NOMO-1 treated with dmso at 0.1 percent for 144 hours (cell line): ENCODE data around the gene LONP1.
A peak's percentile ranks its signal among the peaks of the same experiment; 100 is the strongest.

ENCODE experiments used
- DNase-seq: peaks from one replicate; lab custom pipeline; 2025; ENCODE audit not compliant: unreplicated experiment; lab: John Stamatoyannopoulos, UW

Gene LONP1

DNA sequence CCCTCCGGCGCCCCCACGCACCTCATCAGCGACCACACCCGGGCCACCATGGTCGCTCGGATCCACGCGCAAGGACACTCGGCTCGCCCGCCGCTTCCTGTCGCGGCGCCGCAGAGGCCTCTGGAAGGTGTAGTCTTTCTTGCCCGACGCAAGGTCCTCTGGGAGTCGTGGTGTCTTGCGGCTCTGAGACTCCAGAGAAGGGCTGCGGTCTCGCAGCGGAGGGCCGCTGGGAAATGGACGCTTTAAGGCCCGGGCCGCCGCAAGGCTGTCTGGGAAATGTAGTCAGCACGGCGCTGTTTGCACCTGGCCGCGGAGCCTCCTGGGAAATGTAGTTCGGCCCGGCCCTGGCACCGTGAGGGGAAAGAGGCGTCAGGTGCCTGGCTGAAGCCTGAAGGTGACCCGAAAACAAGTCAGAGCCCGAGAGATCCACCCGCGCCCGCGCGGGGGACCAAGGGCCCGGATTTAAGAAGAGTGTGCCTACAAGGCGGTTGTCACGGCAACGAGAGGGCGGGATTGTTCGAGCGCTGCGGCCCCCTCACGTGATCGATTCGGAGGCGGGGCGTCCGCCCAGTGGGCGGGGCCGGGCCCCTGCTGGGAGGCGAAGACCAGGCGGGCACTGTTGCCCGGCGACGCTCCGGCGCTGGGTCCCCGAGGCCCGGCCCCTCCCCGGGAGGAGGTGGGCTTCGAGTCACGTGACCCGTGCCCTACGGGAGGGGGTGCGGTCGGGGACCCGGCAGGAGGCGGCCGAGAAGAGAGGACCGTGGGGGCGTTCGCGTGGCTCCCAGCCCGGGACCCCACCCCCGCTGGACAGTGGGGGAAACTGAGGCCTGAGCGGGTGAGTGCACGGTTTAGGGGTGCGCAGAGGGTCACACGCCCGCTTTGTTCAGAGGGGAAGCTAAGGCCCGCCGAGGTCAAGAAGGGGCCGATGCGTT lies 39.2 kb downstream of the LONP1 start, which contains the start of the genes HSD11B1L and MICOS13:
TSS of gene HSD11B1L (plus strand) at position 591 of the 932 bp plus-strand sequence. CDS start 3,806 bp downstream, outside the sequence.
TSS of gene MICOS13 (minus strand) at position 80 of the 932 bp plus-strand sequence. CDS start at position 50, 30 bp downstream.
- DNase-seq, result peak; percentile 99

- DNase-seq, result no peak
These were observed 39.9 kb downstream of the LONP1 start for GRCh38 chr19:5680084-5680436.

DNA sequence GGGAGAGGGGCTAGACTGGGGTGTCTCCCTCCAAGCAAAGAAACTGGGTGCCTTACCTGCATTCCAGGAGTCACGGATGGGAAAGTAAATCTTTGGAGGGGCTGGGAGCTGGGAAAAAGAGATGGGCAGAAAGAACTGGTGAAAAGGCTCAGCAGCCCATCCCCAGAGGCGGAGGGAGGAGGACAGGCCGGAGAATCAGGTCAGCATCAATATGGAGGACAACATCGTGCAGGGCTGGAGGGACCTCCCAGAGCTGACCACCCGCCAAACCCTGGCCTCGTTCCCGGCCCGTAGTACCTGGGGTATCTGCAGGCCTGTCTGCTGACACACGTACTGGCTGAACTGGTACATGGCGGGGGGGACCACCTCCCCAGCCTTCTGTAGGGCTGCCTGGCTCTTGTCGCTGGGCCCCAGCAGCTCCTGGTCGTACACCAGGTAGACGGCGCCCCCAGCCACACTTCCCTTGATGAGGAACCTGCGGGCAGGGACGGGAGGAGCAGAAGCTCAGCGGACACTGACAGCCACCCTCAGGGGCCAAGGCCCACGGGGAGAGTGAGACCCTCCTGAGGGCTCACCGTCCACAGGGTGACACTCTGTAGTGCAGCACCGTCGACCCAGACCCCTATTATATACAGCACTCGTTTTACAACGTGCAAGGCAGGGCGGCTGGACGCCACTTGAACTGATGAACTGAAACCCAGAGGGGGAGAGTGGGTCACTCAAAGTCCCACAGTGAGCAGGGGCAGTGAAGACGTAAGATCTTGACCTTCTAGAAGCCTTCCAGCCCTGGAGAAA lies 40.5 kb downstream of the LONP1 start:
- DNase-seq, result no peak

DNA sequence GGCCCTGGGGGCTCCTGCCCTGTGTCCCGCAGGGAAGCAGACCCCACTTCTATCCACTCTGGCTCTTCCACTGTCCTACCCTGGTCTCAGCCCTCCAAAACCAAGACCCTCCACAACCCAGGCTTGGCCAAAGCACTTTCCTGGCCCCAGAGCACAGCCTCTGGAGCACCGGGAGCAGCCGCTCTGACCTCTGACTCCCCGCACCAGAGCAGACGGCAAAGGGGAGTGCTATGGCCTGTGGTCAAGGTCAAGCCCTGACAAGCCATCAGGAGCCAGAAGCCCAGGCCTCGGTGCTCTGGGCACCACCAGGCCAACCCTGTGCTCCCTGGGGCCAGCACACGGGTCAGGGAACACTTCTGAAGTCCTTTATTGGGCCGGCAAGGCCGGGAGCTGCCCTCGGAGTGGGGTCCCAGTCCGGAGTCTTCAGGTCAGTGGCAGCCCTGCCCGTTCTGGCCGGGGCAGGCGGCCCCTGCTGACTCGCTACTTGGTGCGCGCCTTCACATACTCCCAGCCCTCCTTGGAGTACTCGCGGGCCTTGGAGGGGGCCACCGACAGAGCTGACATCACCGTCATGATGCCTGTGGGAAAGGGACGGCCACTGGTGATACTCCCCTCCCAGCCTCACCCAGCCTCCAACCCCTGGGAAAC lies 41.8 kb downstream of the LONP1 start:
- DNase-seq, result no peak

DNA sequence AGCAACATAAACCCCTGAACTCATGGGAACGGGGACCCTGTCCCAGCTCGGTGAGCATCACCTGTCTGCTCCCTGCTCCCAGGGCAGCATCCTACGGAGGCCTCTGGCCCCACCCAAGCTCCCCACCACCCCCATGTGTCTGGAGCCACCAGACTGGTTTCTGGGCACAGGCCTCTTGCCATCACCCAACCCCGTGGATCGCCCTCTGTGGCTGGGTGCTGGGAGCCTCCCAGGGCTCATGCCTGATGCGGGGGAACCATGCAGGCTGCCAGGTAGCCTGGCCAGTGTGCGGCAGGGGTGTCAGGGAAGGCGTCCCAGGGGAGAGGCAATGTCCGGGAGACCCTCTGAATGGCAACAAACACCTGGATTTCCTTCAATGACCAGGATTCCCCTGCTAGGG lies 42.4 kb downstream of the LONP1 start:
- no peak for DNase-seq

GRCh38 chr19:5677136-5677535 lies 42.8 kb downstream of the LONP1 start:
- DNase-seq, result no peak

GRCh38 chr19:5676772-5677105 lies 43.2 kb downstream of the LONP1 start:
- DNase-seq, result no peak

DNA sequence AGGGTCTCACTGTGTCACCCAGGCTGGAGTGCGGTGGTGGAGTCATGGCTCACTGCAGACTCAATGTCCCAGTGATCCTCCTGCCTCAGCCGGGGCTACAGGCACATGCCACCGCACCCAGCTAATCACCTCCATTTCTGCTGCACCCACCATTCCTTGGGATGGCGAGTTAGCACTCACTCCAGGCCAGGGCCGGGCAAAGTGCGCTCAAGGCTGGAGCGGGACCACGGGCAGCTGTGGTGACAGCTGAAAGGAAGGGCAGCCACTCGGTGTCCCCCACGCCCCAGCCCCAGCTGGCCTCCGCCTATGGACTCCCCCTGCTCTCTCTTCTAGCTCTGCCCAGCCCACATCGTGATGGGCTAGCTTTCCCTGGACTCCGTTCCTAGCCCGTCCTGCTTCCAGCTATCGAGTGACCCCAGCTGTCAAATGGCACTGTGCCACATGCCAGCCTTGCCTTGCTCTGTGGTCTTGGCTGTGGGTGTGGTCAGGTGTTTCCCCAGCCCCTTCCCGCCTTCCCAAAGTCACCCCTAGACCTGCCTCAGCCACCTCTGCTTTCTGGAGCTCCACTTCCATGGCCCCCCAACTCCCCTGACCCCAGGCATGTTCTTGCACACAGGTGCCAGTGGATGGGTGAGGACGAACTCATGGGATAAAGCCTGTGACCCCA lies 43.7 kb downstream of the LONP1 start:
- DNase-seq, result no peak

DNA sequence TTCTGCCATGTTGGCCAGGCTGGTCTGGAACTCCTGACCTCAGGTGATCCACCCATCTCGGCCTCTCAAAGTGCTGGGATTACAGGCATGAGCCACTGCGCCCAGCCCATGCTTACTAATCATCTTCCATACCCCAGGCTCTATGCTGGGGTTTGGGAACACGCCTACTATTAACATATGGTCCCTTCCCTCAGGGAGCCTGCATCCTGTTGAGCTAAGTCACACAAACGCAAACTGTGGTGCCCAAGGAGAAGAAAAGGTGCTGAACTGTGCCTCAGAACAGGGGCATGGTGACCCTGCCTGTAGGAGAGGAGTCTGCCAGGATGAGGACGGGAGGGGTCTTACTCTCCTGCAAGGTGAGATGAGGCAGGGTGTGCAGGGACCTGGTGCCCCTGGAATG lies 45.2 kb downstream of the LONP1 start:
- no peak for DNase-seq

DNA sequence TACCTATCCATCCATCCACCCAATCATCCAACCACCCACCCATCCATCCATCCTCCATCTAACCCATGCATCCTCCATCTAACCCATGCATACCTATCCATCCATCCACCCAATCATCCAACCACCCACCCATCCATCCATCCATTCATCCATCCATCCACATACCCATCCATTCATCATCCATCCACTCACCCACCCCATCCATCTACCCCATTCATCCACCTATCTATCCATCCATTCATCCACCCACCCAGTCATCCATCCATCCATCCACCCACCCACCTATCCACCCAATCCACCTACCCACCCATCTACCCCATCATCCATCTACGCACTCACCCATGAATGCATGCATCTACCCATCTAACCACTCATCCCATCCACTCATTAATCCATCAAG lies 46.2 kb downstream of the LONP1 start:
- no peak for DNase-seq

GRCh38 chr19:5672708-5673459 lies 47.1 kb downstream of the LONP1 start:
- DNase-seq, result no peak

- no peak for DNase-seq
These were observed 48.3 kb downstream of the LONP1 start for GRCh38 chr19:5671600-5671999.

DNA sequence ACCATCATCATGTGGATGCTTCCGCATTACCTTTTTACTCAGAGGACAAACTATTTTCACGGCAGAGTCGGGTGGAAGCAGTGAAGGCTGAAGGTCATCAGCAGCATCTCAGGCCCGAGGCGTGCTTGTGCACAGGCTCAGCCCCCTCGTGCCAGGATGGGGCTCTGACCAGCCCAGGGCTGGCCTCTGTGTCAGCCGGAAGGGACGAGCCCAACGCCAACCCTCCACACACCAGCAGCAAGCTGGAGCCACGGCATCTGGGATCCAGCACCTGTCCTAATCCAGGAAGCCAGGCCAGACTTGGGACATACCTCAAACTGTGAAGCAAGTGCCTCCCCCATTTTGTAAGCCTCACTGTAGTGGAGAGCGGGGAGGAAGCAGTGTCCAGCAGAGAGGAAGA lies 50.7 kb downstream of the LONP1 start:
- DNase-seq, result no peak

GRCh38 chr19:5667751-5668271 lies 52.1 kb downstream of the LONP1 start:
- no peak for DNase-seq

GRCh38 chr19:5666921-5667610 lies 52.9 kb downstream of the LONP1 start:
- no peak for DNase-seq

DNA sequence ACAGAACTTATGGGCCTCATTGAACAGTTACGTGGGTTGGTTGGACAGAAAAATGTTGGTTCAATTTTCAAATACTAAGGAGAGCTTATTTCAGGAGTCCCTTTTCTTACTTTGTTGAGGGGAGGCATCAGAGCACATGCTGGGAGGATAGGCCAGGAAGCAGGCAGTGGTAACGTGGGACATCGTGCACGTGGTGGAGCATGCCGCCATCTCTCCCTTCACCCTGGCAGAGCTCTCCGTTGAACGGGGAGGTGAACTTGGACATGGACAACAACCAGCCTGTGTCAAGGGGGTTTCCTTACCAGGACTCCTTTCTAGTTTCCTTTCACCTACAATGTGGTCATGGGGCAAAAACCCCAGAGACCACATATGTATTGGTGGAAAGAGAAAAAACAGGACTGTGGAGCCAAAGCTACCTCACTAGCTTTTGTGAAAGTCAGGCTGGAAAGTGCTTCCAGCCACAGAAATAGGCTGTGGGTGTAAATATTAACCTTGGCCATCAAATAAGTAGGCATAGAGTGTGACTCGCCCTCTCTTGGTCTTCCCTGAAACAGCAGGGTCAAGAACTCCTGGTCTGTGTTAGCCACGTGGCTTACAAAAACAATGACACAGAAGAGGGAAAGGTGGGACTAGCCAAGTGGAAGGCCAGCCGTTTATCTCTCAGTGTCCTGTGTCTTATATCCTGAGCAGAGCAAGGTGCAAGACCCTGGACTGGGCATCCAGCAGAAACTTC lies 54.0 kb downstream of the LONP1 start:
- no peak for DNase-seq

DNA sequence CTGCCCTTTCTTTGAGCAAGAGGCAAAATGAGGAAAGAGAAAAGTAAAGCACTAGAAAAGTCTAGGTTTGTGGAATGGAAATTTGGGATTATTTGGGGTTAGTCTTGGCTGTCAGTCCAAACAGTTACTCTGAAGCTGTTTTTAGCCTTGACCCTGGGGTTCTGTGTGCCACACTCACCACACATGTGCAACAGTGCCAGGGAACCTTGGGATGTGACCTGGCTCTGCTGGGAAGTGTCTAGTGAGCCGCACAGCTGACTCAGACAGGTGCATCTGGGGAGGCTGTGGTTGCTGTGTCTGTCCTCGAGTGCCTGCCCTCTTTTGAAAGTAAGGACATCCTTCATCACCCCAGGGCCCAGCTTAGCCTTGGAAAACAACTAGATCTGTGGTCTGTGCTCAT lies 55.4 kb downstream of the LONP1 start:
- no peak for DNase-seq

DNA sequence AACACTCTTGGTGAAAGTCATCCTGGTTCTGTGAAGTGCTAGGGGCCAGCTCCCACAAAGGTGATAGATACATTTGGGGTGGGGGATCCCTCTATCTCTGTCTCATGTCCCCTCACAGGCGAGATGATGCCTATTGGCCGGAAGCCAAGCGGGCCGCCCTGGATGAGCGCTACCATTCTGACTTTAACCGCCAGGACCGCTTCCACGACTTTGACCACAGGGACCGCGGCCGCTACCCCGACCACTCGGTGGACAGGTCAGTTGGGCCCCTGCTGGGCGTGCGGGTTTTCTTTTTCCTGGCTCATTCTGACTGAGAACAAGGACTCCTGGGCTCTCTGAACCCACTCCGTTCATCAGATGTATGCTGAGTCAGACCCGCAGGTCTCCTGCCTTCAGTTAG lies 56.0 kb downstream of the LONP1 start:
- DNase-seq, result no peak

- no peak for DNase-seq
These were observed 58.5 kb downstream of the LONP1 start for GRCh38 chr19:5661483-5661882.
